HFF-Myc (cell line): Measurements from ENCODE around the gene MRPS34.
A peak's percentile ranks its signal among the peaks of the same experiment; 100 is the strongest.

Source experiments
- DNase-seq: peaks from one replicate; pipeline ENCODE4 v3.0.0-alpha.2; 2011; ENCODE audit warnings: low read depth; ENCODE audit errors: extremely low read depth
- H3K4me3 ChIP-seq: replicated peaks from 2 replicates; pipeline ENCODE4 v1.5.1; 2011; ENCODE audit warnings: low read depth, mild to moderate bottlenecking, control low read depth, low read length
- TF ChIP-seq, protein P1 (sequence below): IDR thresholded peaks from 2 replicates; pipeline ENCODE4 v1.5.1; 2012; ENCODE audit warnings: mild to moderate bottlenecking, low read depth, low read length, control low read depth; ENCODE audit errors: missing control alignments

Gene MRPS34

GRCh38 chr16:1723450-1724147 lies 49.3 kb downstream of the MRPS34 start:
- TF ChIP-seq, protein P1, sequence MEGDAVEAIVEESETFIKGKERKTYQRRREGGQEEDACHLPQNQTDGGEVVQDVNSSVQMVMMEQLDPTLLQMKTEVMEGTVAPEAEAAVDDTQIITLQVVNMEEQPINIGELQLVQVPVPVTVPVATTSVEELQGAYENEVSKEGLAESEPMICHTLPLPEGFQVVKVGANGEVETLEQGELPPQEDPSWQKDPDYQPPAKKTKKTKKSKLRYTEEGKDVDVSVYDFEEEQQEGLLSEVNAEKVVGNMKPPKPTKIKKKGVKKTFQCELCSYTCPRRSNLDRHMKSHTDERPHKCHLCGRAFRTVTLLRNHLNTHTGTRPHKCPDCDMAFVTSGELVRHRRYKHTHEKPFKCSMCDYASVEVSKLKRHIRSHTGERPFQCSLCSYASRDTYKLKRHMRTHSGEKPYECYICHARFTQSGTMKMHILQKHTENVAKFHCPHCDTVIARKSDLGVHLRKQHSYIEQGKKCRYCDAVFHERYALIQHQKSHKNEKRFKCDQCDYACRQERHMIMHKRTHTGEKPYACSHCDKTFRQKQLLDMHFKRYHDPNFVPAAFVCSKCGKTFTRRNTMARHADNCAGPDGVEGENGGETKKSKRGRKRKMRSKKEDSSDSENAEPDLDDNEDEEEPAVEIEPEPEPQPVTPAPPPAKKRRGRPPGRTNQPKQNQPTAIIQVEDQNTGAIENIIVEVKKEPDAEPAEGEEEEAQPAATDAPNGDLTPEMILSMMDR: peak; percentile 67
- DNase-seq: no peak
- H3K4me3 ChIP-seq: no peak overlapping the region
